GM23338 (cell line): ENCODE data around the gene ACOXL.

Source experiments
- EZH2 ChIP-seq: fragments of 200-600 bp; sonication (generic); IDR thresholded peaks from one replicate; pipeline ENCODE4 v1.8.0; 2017; ENCODE audit warnings: antibody characterized with exemption, mild to moderate bottlenecking, low read depth; ENCODE audit not compliant: unreplicated experiment
- REST ChIP-seq: IDR thresholded peaks from one replicate; pipeline ENCODE4 v1.6.1; 2018; ENCODE audit warnings: antibody characterized with exemption; ENCODE audit not compliant: unreplicated experiment
- ZNF331 ChIP-seq: fragments of 250-450 bp; sonication (Bioruptor Pico); IDR thresholded peaks from 2 replicates; pipeline ENCODE4 v1.5.0; 2020; ENCODE audit warnings: low read depth, mild to moderate bottlenecking, moderate library complexity
- TF ChIP-seq, protein P1 (sequence below), 2 experiments: fragments of 200-600 bp in 1 of 2; sonication (generic) in 1 of 2; conservative IDR thresholded peaks; 2 replicates each; pipeline versions ENCODE4 v1.5.1 to v1.6.1; 2016 to 2017; ENCODE audit warnings: antibody characterized with exemption in 2 of 2, low read depth in 2 of 2, mild to moderate bottlenecking in 2 of 2, moderate library complexity in 1 of 2

DNA sequence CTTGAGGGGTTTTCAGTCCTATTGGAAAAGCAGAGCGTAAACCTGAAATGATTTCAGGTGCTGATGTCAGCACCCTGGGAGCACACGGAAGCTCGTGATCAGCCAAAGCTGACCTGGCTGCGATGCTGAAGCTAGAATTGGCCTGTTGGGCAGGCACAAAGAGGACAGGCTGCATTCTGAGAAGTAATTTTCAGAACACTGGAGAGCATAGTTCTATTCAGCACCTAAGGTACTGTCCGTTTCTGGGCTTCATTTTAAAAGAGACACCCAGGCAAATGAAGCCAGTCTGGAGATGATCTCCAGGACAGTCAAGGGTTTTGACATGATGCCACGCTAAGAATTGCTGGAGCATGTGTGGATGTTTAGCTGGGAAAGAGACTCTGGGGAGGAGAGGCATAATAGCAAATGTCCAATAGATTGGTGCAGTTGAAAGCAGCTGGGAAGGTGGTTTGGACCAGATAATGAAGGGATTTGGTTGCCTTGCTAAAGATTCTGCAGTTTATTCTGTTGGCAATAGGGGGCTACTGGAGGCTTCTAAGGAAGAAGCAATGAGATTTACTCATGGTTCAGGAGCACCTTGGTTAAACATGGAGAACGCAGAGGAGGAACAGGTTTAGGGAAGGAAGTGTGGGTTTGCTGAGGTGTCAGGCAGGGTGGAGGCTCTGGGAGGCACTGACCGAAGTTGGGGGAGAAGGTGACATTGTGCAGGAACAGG is 86.6 kb downstream of the ACOXL start:
- TF ChIP-seq, protein P1, sequence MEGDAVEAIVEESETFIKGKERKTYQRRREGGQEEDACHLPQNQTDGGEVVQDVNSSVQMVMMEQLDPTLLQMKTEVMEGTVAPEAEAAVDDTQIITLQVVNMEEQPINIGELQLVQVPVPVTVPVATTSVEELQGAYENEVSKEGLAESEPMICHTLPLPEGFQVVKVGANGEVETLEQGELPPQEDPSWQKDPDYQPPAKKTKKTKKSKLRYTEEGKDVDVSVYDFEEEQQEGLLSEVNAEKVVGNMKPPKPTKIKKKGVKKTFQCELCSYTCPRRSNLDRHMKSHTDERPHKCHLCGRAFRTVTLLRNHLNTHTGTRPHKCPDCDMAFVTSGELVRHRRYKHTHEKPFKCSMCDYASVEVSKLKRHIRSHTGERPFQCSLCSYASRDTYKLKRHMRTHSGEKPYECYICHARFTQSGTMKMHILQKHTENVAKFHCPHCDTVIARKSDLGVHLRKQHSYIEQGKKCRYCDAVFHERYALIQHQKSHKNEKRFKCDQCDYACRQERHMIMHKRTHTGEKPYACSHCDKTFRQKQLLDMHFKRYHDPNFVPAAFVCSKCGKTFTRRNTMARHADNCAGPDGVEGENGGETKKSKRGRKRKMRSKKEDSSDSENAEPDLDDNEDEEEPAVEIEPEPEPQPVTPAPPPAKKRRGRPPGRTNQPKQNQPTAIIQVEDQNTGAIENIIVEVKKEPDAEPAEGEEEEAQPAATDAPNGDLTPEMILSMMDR (conservative IDR thresholded peaks at IDR 0.05; ENCODE audit: low read depth in 2 of 2) = peak; percentile 30 to 42; a peak in 2 of 4 replicates
- TF ChIP-seq REST = no peak
- no peak for TF ChIP-seq EZH2
- no peak for TF ChIP-seq ZNF331 (CRISPR knock-in tag)
